Pulmonary artery endothelial cell (primary cell): ENCODE results near the gene FAM219B. TPM values are rescaled to one million over a fixed set of nuclear protein-coding genes. Genes with fewer than 3 reads are reported as not detected.

Experiments
- DNase-seq: peaks from one replicate; pipeline ENCODE4 v3.0.0-alpha.2; 2011; ENCODE audit warnings: low read depth, low spot score
- total RNA-seq: library from RNA; depleted of rRNA; stranded (reverse); fragments of >200 nt; gene quantifications from 2 replicates; pipeline ENCODE4 v1.2.3, GENCODE V29; 2014

Gene FAM219B
- total RNA-seq, 1 donor from 2014 or later, result 38.2 TPM

- no peak for DNase-seq
Measured at GRCh38 chr15:74850393-74850792, 56.3 kb downstream of the FAM219B start.

Other genes with a start within 250 kb of the FAM219B start
- gene EDC3, start 210.8 kb downstream of the FAM219B start, total RNA-seq, result 14.3 and 21.1 TPM in 2 replicates
- 1.2 and 1.3 TPM in 2 replicates for gene CYP1A1, start 181.3 kb downstream of the FAM219B start, total RNA-seq
- gene CYP1A2, start 158.0 kb downstream of the FAM219B start, total RNA-seq, result not detected in 2 replicates
- gene CSK, start 124.8 kb downstream of the FAM219B start, total RNA-seq, result 39.5 and 46.1 TPM in 2 replicates
- not detected in 2 replicates for gene LMAN1L, start 94.0 kb downstream of the FAM219B start, total RNA-seq
- gene CPLX3, start 80.2 kb downstream of the FAM219B start, total RNA-seq, result not detected in 2 replicates
- gene ULK3, start 63.7 kb downstream of the FAM219B start, total RNA-seq, result 22.4 and 27.0 TPM in 2 replicates
- 18.5 and 21.9 TPM in 2 replicates for gene SCAMP2, start 33.5 kb downstream of the FAM219B start, total RNA-seq
- gene MPI, start 16.8 kb downstream of the FAM219B start, total RNA-seq, result 57.3 and 64.3 TPM in 2 replicates
- gene COX5A, start 31.2 kb upstream of the FAM219B start, total RNA-seq, result 51.2 and 72.3 TPM in 2 replicates
- 13.2 and 14.4 TPM in 2 replicates for gene RPP25, start 49.9 kb upstream of the FAM219B start, total RNA-seq
- gene SCAMP5, start 88.7 kb upstream of the FAM219B start, total RNA-seq, result 3.5 and 5.9 TPM in 2 replicates
- 8.4 and 11.8 TPM in 2 replicates for gene PPCDC, start 116.7 kb upstream of the FAM219B start, total RNA-seq